ENCODE measurements around the gene TSHR. TPM values are rescaled to one million over a fixed set of nuclear protein-coding genes. Genes with fewer than 3 reads are reported as not detected.
"Not testable (repeated sequence)": the region's sequence is repeated elsewhere in the genome, so short reads cannot be mapped to it uniquely, and the experiment has no call there.

The TSHR gene
- polyA plus RNA-seq, 3 donors, result 0.10 to 1.3 (median 0.12) TPM

- peak; percentile 49 for DNase-seq
Observed at GRCh38 chr14:80996049-80996901, 40.9 kb downstream of the TSHR start.

- DNase-seq, result no peak
Observed at GRCh38 chr14:81001447-81001846, 46.0 kb downstream of the TSHR start.

GRCh38 chr14:81004575-81004974 lies 49.2 kb downstream of the TSHR start:
- DNase-seq, result no peak

GRCh38 chr14:81005540-81006228 lies 50.3 kb downstream of the TSHR start:
- DNase-seq, result no peak

GRCh38 chr14:81006266-81006665 lies 50.8 kb downstream of the TSHR start:
- DNase-seq, result no peak

GRCh38 chr14:81007131-81007530 lies 51.7 kb downstream of the TSHR start:
- DNase-seq, result no peak

- no peak for DNase-seq
Observed at GRCh38 chr14:81009346-81009745, 53.9 kb downstream of the TSHR start.

- no peak for DNase-seq
Observed at GRCh38 chr14:81018251-81018650, 62.8 kb downstream of the TSHR start.

- DNase-seq, result no peak
Observed at GRCh38 chr14:81018684-81019083, 63.3 kb downstream of the TSHR start.

GRCh38 chr14:81019113-81019512 lies 63.7 kb downstream of the TSHR start:
- DNase-seq, result not testable (repeated sequence)

- DNase-seq, result no peak
Observed at GRCh38 chr14:81023095-81023710, 67.8 kb downstream of the TSHR start.

GRCh38 chr14:81028461-81028860 lies 73.0 kb downstream of the TSHR start:
- DNase-seq, result no peak

GRCh38 chr14:81031488-81031887 lies 76.1 kb downstream of the TSHR start:
- no peak for DNase-seq

GRCh38 chr14:81033698-81034240 lies 78.3 kb downstream of the TSHR start:
- no peak for DNase-seq

GRCh38 chr14:81042438-81042837 lies 87.0 kb downstream of the TSHR start:
- DNase-seq, result no peak

- DNase-seq, result no peak
Observed at GRCh38 chr14:81051547-81051946, 96.1 kb downstream of the TSHR start.

GRCh38 chr14:81054057-81054456 lies 98.6 kb downstream of the TSHR start:
- not testable (repeated sequence) for DNase-seq

GRCh38 chr14:81055971-81056370 lies 100.5 kb downstream of the TSHR start:
- no peak for DNase-seq

- no peak for DNase-seq
Observed at GRCh38 chr14:81062380-81062779, 107.0 kb downstream of the TSHR start.

- DNase-seq, result peak; percentile 14
Observed at GRCh38 chr14:81062816-81063215, 107.4 kb downstream of the TSHR start.

GRCh38 chr14:81066672-81067071 lies 111.3 kb downstream of the TSHR start:
- DNase-seq, result no peak

GRCh38 chr14:81067156-81067555 lies 111.7 kb downstream of the TSHR start:
- no peak for DNase-seq
